Measurements from ENCODE around the gene AGO1. TPM values are rescaled to one million over a fixed set of nuclear protein-coding genes. Genes with fewer than 3 reads are reported as not detected.

The AGO1 gene
- total and polyA plus RNA-seq, 2 of the 8 experiments (the other 6 are each of a cell fraction or from before 2014, with no cell fraction given) = 15.1 to 73.7 TPM

- peaks cover 1 to 4% (median 4%) of the 10 kb centered on the region in 4 experiments; a peak in 2 of 7 replicates for H3K4me1 ChIP-seq (replicated peaks in 1 of 4; ENCODE audit: control insufficient read depth in 3 of 4, insufficient read depth in 4 of 4, low read length in 3 of 4)
- H2BK5ac ChIP-seq (ENCODE audit: low read depth, low read length) = no peak overlapping the region
- no peaks in the 10 kb centered on the region for H3K9me3 ChIP-seq (ENCODE audit: insufficient read depth in 2 of 2, low read depth in 1 of 2, low read length in 1 of 2)
- no peak overlapping the region for H3K18ac ChIP-seq (ENCODE audit: extremely low read depth, low read length)
- no peaks in the 10 kb centered on the region for H4K20me1 ChIP-seq (replicated peaks in 1 of 2; ENCODE audit: control insufficient read depth in 1 of 2, insufficient read depth in 2 of 2, low read length in 2 of 2)
- H4K5ac ChIP-seq (ENCODE audit: insufficient read length, low read depth, low read length) = no peak overlapping the region
- no peak for TF ChIP-seq EGR1 (IDR thresholded peaks at IDR 0.05; ENCODE audit: borderline replicate concordance, low read depth, low read length)
- TF ChIP-seq TAF1 (IDR thresholded peaks at IDR 0.05; ENCODE audit: low read depth, low read length) = no peak
- TF ChIP-seq RBBP5 (IDR thresholded peaks at IDR 0.05; ENCODE audit: borderline replicate concordance, low read depth, low read length) = no peak
- no peak for TF ChIP-seq NANOG (IDR thresholded peaks at IDR 0.05; ENCODE audit: insufficient read depth, low read depth, low read length, poor library complexity, severe bottlenecking)
- no peak for TF ChIP-seq EZH2 (IDR thresholded peaks at IDR 0.05; ENCODE audit: low read depth, low read length, severe bottlenecking)
- TF ChIP-seq TAF7 (optimal IDR thresholded peaks at IDR 0.05; ENCODE audit: borderline replicate concordance, low read depth, low read length) = no peak
- TF ChIP-seq SP4 (IDR thresholded peaks at IDR 0.05; ENCODE audit: low read length) = no peak
- no peak for TF ChIP-seq KDM4A (IDR thresholded peaks at IDR 0.05; ENCODE audit: low read depth, low read length, severe bottlenecking)
- TF ChIP-seq CHD1 (IDR thresholded peaks at IDR 0.05; ENCODE audit: low read depth, low read length) = no peak
- TF ChIP-seq BACH1 (IDR thresholded peaks at IDR 0.05; ENCODE audit: low read length) = no peak
- TF ChIP-seq POLR2A (IDR thresholded peaks at IDR 0.05; ENCODE audit: control extremely low read depth in 1 of 2, low read depth in 2 of 2, low read length in 2 of 2) = no peak
- H3K79me2 ChIP-seq (ENCODE audit: control insufficient read depth in 1 of 2, insufficient read depth in 2 of 2, low read length in 2 of 2) = no peaks in the 10 kb centered on the region
- H3K79me1 ChIP-seq (ENCODE audit: low read depth, low read length) = no peaks in the 10 kb centered on the region
- H3K4ac ChIP-seq (replicated peaks; ENCODE audit: insufficient read length, low read depth, low read length) = no peak overlapping the region
- no peak overlapping the region for H3K27ac ChIP-seq (ENCODE audit: low read depth, low read length)
- no peak overlapping the region for H2BK15ac ChIP-seq (ENCODE audit: low read length)
- H2AK5ac ChIP-seq (ENCODE audit: low read depth, low read length) = no peak overlapping the region
- no peak overlapping the region for H3K56ac ChIP-seq (replicated peaks; ENCODE audit: insufficient read length, low read depth, low read length)
- no peaks in the 10 kb centered on the region for H3K27me3 ChIP-seq (replicated peaks in 1 of 4; ENCODE audit: control insufficient read depth in 3 of 4, extremely low read depth in 1 of 4, insufficient read depth in 3 of 4, low read length in 3 of 4)
- H3K4me2 ChIP-seq (ENCODE audit: insufficient read depth in 1 of 2, low read depth in 2 of 2, low read length in 2 of 2) = no peak overlapping the region
- peaks cover 0 to 5% (median 3%) of the 10 kb centered on the region in 4 experiments; a peak in 4 of 8 replicates for H3K36me3 ChIP-seq (ENCODE audit: control insufficient read depth in 2 of 4, insufficient read depth in 4 of 4, low read length in 3 of 4)
- POLR2A ChIA-PET (ENCODE audit: partially characterized antibody) = no interaction called here
- no peak overlapping the region for H3K14ac ChIP-seq (ENCODE audit: insufficient read length)
- H4K91ac ChIP-seq (replicated peaks; ENCODE audit: insufficient read length, low read length) = no peak overlapping the region
- H3K9ac ChIP-seq (replicated peaks in 1 of 4; ENCODE audit: extremely low read depth in 1 of 4, low read depth in 3 of 4, low read length in 3 of 4) = no peak overlapping the region
- H2AFZ ChIP-seq (ENCODE audit: low read length) = no peak overlapping the region
- H2BK20ac ChIP-seq (ENCODE audit: low read length) = no peak overlapping the region
- DNase-seq (ENCODE audit: low read depth in 1 of 2, low spot score in 2 of 2) = no peak
- H3K23me2 ChIP-seq (ENCODE audit: low read depth, low read length) = no peaks in the 10 kb centered on the region
- WGBS, 2 experiments (ENCODE audit: extremely low coverage in 1 of 2, insufficient coverage in 1 of 2, insufficient read length in 1 of 2, insufficient replicate concordance in 2 of 2, low coverage in 1 of 2, low lambda C conversion rate in 2 of 2, missing lambda C conversion rate in 1 of 2) = 96% methylated on average over 3 of the region's 3 CpGs; no CpG with 5 or more reads in 1 of the 2 experiments
- H3K23ac ChIP-seq (ENCODE audit: insufficient read length) = no peak overlapping the region
- no peak overlapping the region for H2BK120ac ChIP-seq (replicated peaks; ENCODE audit: low read depth, low read length)
- FAIRE-seq = no peak
- CTCF ChIA-PET (ENCODE audit: partially characterized antibody) = interaction anchor here (2.0 kb wide), 1 partner anchor 11 kb away, joined by 8 read pairs; no protein-coding TSS in a partner anchor
- H3K4me3 ChIP-seq (ENCODE audit: extremely low read depth in 1 of 4, insufficient read depth in 2 of 4, low read depth in 3 of 4, low read length in 4 of 4) = no peak overlapping the region
- no peak overlapping the region for H2BK12ac ChIP-seq (ENCODE audit: low read depth, low read length)
- H4K8ac ChIP-seq (ENCODE audit: extremely low read depth, insufficient read depth, low read length) = no peak overlapping the region
These were observed 31.7 kb upstream of the AGO1 start for GRCh38 chr1:35851132-35851869.
